Stimulated activated CD8-positive, alpha-beta memory T cell treated with anti-CD3 and anti-CD28 coated beads, Interleukin-15, amount 100 ng/mL, for 4 hours (primary cell): Measurements from ENCODE around the gene TMEM175.
A peak's percentile ranks its signal among the peaks of the same experiment; 100 is the strongest.
"Not testable (repeated sequence)": the region's sequence is repeated elsewhere in the genome, so short reads cannot be mapped to it uniquely, and the experiment has no call there.

Source experiments
- DNase-seq, 2 donors: peaks; one replicate each; pipeline ENCODE4 v3.0.0-alpha.2; 2020; ENCODE audit warnings: low read depth in 2 of 2

TMEM175 gene

GRCh38 chr4:970854-971520 lies 38.7 kb downstream of the TMEM175 start:
- DNase-seq = no peak

GRCh38 chr4:971666-972500 lies 39.6 kb downstream of the TMEM175 start:
- DNase-seq = no peak

GRCh38 chr4:972651-973424 lies 40.6 kb downstream of the TMEM175 start:
- DNase-seq = peak; percentile 63 to 64

GRCh38 chr4:973431-974397 lies 41.5 kb downstream of the TMEM175 start, which contains the start of gene DGKQ:
Gene DGKQ (minus strand): TSS chr4:973569. CDS start chr4:973482, 87 bp downstream.
- peak; percentile 71 to 88 for DNase-seq

GRCh38 chr4:974668-975067 lies 42.4 kb downstream of the TMEM175 start:
- DNase-seq = no peak

- not testable (repeated sequence) for DNase-seq
Observed at GRCh38 chr4:976016-976415, 43.8 kb downstream of the TMEM175 start.

GRCh38 chr4:978957-979701 lies 46.9 kb downstream of the TMEM175 start:
- no peak for DNase-seq

GRCh38 chr4:982291-982690 lies 50.0 kb downstream of the TMEM175 start:
- DNase-seq = no peak

- DNase-seq = no peak
Observed at GRCh38 chr4:982814-983213, 50.6 kb downstream of the TMEM175 start.

GRCh38 chr4:984336-985054 lies 52.2 kb downstream of the TMEM175 start:
- DNase-seq = no peak

GRCh38 chr4:985123-985830 lies 53.0 kb downstream of the TMEM175 start:
- peak; percentile 35 to 41 for DNase-seq

GRCh38 chr4:986428-986878 lies 54.2 kb downstream of the TMEM175 start:
- no peak for DNase-seq

- DNase-seq = peak; percentile 81 to 85
Observed at GRCh38 chr4:986879-987623, 54.8 kb downstream of the TMEM175 start, which contains the start of gene IDUA. Gene IDUA (plus strand): TSS chr4:987044. CDS start chr4:987085, 41 bp downstream.

GRCh38 chr4:987624-988513 lies 55.6 kb downstream of the TMEM175 start:
- no peak for DNase-seq

GRCh38 chr4:988726-989721 lies 56.8 kb downstream of the TMEM175 start:
- no peak for DNase-seq
